Coronary artery (tissue), 2 donors: ENCODE results near the gene NFXL1.

Experiments
- DNase-seq: peaks from one replicate; pipeline ENCODE4 v3.0.0-alpha.2; 2017; ENCODE audit warnings: low spot score
- H3K27ac ChIP-seq, 2 donors: fragments of 200-600 bp; sonication (generic); one replicate each; pipeline ENCODE4 v1.5.1; 2016 to 2019
- H3K4me3 ChIP-seq: fragments of 200-600 bp; sonication (generic); 2 replicates; pipeline ENCODE4 v1.5.1; 2016; ENCODE audit warnings: mild to moderate bottlenecking, moderate library complexity
- CTCF ChIP-seq: fragments of 200-600 bp; sonication (generic); IDR thresholded peaks from one replicate; pipeline ENCODE4 v1.5.1; 2019; ENCODE audit warnings: antibody characterized with exemption

NFXL1 gene

GRCh38 chr4:47860305-47860704 is 54.1 kb downstream of the NFXL1 start:
- no peak for TF ChIP-seq CTCF
- Histone ChIP-seq H3K27ac (no peak overlapping the region), H3K4me3 (no peak overlapping the region)
- DNase-seq = no peak

DNA sequence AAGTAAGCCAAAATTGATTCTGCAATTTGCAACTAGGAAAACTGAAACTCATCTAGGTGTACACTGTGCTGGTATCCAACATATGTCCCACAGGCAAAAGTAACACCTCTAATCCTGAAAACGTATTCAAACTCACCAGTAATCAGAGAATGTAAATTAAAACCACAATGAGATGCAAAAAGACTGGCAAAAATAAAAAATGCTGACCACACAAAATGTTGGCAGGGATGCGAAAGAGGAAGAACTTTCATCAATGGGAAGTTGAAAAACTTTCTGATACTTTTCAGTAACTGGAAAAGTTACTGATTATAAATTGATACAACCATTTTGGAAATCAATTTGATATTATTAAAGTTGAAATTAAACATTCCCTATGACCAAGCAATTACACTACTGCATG is 56.4 kb downstream of the NFXL1 start:
- Histone ChIP-seq H3K27ac (no peak overlapping the region), H3K4me3 (no peak overlapping the region)
- DNase-seq = no peak
- no peak for TF ChIP-seq CTCF

DNA sequence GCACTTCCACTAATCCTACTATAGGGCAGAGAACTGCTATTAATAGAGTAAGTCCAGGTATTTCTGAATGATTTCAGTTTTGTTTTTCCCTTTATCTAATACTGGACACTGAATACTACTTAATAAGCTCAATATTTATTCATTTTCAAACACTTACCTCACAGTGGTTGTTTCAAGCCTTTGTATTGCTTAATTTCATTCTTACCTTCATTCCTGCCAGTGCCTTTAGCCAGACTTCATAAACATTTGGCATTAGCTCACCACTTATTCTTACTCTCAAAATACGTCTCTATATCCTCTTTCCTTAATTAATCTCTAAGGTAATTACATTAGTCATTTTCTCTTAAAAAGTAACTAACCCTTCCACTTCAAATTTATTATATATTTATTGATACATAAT is 57.7 kb downstream of the NFXL1 start:
- Histone ChIP-seq H3K27ac (no peak overlapping the region), H3K4me3 (no peak overlapping the region)
- no peak for DNase-seq
- no peak for TF ChIP-seq CTCF

DNA sequence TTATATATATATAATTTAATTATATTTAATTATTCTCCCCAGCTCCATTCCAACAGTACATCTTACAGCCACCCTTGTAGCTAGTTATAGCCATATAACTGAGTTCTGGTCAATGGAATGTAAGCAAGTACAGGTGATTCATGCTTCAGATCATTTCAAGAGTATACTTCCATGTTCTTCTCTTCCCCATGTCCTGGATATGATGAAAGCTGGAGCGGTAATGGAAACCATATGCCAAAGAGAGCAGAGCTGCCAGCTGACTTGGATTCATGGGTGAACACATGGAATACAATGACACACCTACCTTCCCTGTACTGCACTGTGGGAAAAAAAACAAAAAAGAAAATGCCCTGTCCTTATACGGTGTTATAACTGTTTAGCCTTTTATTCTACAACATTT is 59.0 kb downstream of the NFXL1 start:
- Histone ChIP-seq H3K4me3 (no peak overlapping the region), H3K27ac (no peak overlapping the region)
- no peak for DNase-seq
- TF ChIP-seq CTCF = no peak

- Histone ChIP-seq H3K4me3 (no peak overlapping the region), H3K27ac (no peak overlapping the region)
- TF ChIP-seq CTCF = no peak
- no peak for DNase-seq
Measured at GRCh38 chr4:47852136-47852535, 62.2 kb downstream of the NFXL1 start.

DNA sequence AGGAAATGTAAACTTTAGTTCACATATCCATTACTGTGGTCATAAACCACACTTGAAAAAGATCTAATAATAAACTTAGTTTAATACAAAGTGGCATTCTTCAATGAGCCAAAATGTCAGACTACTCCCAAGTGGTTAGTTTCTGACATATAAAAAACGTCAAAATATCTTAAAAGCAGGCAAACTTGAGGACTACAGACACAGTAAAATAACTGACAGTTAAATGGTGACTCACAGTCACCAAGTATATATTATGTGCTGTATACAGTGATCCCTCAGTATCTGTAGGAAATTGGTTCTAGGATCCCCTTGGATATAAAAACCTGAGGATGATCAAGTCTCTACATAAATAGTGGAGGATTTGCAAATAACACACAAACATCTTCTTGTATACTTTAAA is 64.9 kb downstream of the NFXL1 start:
- Histone ChIP-seq H3K27ac (no peak overlapping the region), H3K4me3 (no peak overlapping the region)
- no peak for DNase-seq
- TF ChIP-seq CTCF = no peak

DNA sequence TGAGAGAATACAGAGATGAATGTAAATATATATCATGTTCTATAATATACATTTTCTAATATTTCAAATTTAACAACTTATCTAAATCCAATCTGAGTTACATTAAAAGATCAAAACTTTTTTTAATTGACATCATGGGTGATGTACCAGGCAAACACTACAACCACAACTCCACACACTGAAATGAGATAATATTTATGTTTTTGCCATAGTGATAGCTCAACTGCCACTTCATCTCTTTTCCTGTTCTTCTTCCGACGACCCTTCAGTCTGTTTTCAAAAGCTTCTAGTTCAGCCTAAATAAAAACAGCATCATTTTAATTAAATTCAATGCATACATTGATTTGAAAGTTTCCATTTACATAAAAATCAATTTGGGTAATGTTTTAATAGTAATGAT is 66.3 kb downstream of the NFXL1 start:
- Histone ChIP-seq H3K27ac (no peak overlapping the region), H3K4me3 (no peak overlapping the region)
- TF ChIP-seq CTCF = no peak
- DNase-seq = no peak
